Nephron progenitor cell (in vitro differentiated cells): ENCODE measurements around the gene TMEM44.

Experiments used
- DNase-seq: peaks from one replicate; pipeline ENCODE4 v3.0.0; 2021
- H3K27ac Mint-ChIP-seq: 2 replicates; pipeline ENCODE4 v1.8.0; 2021; ENCODE audit warnings: mild to moderate bottlenecking, moderate library complexity, mixed read lengths
- H3K27me3 Mint-ChIP-seq: 2 replicates; pipeline ENCODE4 v1.8.0; 2021; ENCODE audit warnings: mild to moderate bottlenecking, low read depth, mixed read lengths; ENCODE audit not compliant: poor library complexity
- H3K36me3 Mint-ChIP-seq: 2 replicates; pipeline ENCODE4 v1.8.0; 2021; ENCODE audit warnings: low read depth, mixed read lengths
- H3K4me1 Mint-ChIP-seq: 2 replicates; pipeline ENCODE4 v1.8.0; 2021; ENCODE audit warnings: mixed read lengths
- H3K4me3 Mint-ChIP-seq: 2 replicates; pipeline ENCODE4 v1.8.0; 2021; ENCODE audit warnings: mild to moderate bottlenecking, moderate library complexity, mixed read lengths
- H3K9me3 Mint-ChIP-seq: 2 replicates; pipeline ENCODE4 v1.8.0; 2021; ENCODE audit warnings: mild to moderate bottlenecking, moderate library complexity, mixed read lengths
- TF ChIP-seq, protein P1 (sequence below): fragments of 200-600 bp; sonication (generic); IDR thresholded peaks from 2 replicates; pipeline ENCODE4 v1.5.0; 2021; ENCODE audit warnings: antibody characterized with exemption

TMEM44 gene

DNA sequence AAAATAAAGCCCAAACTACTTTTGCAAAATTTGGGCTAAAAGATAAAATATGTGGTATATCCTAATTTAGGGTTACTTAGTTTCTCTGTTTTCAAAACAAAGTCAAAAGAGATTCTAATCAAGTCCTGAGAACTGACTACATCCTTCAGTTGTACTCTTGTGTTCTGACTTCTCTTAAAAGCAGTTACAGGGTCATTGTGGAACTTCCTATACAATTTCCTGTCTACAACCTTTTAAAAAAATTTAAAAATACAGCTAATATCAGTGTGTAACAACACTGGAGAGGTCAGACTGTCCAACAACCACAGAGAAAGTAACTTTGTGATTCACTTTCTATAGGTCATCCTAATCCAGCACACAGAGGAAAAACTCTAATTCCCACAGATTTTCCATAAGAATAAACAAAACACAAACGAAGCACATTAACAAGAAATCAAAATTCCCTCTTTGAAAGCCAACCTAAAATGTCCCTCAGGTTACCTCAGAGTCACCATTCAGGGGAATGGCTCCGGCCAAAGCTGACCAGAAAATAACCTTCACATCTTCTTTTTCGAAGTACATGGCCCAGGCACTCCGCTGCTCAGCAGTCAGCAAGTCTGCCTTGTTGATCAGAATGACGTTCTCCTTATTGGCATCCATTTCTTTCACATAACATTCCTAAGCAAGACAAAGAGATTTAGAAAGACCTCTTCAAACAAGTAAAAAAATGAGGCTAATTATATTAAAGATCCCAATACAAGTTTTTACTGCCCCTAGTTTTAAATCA is 25.4 kb upstream of the TMEM44 start:
- Mint-ChIP-seq H3K27ac (no peak overlapping the region), H3K27me3 (no peaks in the 10 kb centered on the region), H3K4me3 (no peak overlapping the region), H3K36me3 (peaks cover 55% of the 10 kb centered on the region), H3K4me1 (no peaks in the 10 kb centered on the region), H3K9me3 (no peaks in the 10 kb centered on the region)
- DNase-seq = no peak
- TF ChIP-seq, protein P1, sequence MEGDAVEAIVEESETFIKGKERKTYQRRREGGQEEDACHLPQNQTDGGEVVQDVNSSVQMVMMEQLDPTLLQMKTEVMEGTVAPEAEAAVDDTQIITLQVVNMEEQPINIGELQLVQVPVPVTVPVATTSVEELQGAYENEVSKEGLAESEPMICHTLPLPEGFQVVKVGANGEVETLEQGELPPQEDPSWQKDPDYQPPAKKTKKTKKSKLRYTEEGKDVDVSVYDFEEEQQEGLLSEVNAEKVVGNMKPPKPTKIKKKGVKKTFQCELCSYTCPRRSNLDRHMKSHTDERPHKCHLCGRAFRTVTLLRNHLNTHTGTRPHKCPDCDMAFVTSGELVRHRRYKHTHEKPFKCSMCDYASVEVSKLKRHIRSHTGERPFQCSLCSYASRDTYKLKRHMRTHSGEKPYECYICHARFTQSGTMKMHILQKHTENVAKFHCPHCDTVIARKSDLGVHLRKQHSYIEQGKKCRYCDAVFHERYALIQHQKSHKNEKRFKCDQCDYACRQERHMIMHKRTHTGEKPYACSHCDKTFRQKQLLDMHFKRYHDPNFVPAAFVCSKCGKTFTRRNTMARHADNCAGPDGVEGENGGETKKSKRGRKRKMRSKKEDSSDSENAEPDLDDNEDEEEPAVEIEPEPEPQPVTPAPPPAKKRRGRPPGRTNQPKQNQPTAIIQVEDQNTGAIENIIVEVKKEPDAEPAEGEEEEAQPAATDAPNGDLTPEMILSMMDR = no peak

DNA sequence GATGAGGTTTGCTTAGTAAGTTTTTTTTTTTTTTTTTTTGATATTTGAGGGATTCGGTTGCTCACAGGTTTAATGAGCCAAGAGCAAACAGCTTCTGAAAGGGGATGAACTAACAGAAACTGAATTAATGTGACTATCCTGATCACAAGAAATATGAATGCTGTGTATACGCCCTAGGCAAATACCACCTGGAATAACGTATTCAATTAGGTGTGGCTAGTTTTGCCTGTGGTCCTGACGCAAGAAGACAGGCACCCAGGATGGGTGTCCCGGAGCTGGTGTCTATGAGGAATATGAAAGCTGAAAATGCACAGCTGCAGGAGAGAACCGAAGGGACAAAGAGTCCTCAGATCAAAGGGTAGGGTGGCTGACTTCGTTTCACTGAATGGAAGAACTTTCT is 24.2 kb upstream of the TMEM44 start:
- H3K4me3 Mint-ChIP-seq = no peak overlapping the region
- H3K36me3 Mint-ChIP-seq = peaks cover 62% of the 10 kb centered on the region
- TF ChIP-seq, protein P1 = no peak
- DNase-seq = no peak
- no peaks in the 10 kb centered on the region for H3K4me1 Mint-ChIP-seq
- no peak overlapping the region for H3K27ac Mint-ChIP-seq
- no peaks in the 10 kb centered on the region for H3K27me3 Mint-ChIP-seq
- no peaks in the 10 kb centered on the region for H3K9me3 Mint-ChIP-seq

DNA sequence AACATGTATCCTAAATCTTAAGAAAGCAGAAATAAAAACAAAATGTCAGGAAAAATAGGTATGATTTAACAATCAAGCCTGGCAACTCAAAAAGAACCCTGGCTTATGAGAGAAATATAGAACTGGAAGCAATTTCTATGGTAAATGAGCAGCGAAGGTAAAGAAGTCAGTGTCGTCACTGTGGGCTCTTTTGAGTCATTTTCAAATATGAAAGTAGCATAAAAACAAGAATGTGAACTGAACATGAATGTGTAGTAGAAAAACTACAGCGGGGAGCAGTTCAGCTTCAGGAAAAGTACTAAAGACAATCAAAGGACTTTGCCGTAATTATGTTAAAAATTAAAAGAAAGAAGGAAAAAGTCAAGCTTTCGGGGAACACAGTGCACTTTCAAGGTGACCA is 21.2 kb upstream of the TMEM44 start:
- TF ChIP-seq, protein P1 = no peak
- Mint-ChIP-seq H3K36me3 (peaks cover 81% of the 10 kb centered on the region), H3K9me3 (no peaks in the 10 kb centered on the region), H3K4me1 (no peaks in the 10 kb centered on the region), H3K27me3 (no peaks in the 10 kb centered on the region), H3K4me3 (no peak overlapping the region), H3K27ac (peak overlapping the region; percentile 23)
- DNase-seq = no peak

DNA sequence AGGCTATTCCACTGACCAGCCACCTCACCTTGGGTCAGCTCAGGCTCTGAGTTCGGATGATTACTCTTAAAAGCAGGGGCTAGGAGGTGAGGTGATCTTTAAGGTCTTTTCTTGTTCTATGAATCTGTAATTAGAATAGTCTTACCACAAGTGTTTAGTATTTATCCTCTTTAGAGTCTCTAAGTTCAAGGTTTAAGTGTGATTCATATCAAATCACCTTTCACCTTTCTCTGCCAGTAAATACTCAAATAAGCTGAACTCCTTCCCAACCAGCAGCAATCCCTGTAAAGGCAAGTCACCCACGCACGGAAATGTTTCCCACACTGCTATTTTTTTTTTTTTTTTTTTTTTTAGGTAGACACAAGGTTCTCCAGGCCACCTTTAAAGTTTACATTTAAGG is 14.5 kb upstream of the TMEM44 start:
- Mint-ChIP-seq H3K27ac (no peak overlapping the region), H3K9me3 (peaks cover 3% of the 10 kb centered on the region), H3K4me1 (no peaks in the 10 kb centered on the region), H3K36me3 (peaks cover 73% of the 10 kb centered on the region), H3K4me3 (no peak overlapping the region), H3K27me3 (no peaks in the 10 kb centered on the region)
- TF ChIP-seq, protein P1 = no peak
- DNase-seq = no peak

DNA sequence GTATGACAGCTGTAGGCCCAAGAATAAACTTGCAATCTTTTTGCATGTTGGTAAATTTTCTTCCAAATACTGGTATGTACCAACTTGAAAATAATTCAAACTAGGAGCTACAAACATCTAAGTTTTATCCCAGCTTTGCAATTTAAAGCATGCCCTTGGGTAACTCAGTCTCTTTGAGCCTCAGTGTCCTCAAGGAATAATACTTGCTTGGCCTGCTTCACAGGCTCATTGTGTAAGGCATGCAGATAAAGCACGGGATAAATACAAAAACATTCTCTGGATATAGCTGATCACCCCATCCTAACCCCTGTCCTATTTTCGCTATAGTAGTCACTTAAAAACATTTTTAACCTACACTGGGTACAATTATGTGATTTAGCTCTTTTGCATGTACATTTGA is 9.6 kb upstream of the TMEM44 start:
- Mint-ChIP-seq H3K36me3 (peaks cover 68% of the 10 kb centered on the region), H3K27ac (no peak overlapping the region), H3K4me1 (no peaks in the 10 kb centered on the region), H3K27me3 (no peaks in the 10 kb centered on the region), H3K4me3 (no peak overlapping the region), H3K9me3 (peaks cover 3% of the 10 kb centered on the region)
- TF ChIP-seq, protein P1 = no peak
- DNase-seq = no peak

DNA sequence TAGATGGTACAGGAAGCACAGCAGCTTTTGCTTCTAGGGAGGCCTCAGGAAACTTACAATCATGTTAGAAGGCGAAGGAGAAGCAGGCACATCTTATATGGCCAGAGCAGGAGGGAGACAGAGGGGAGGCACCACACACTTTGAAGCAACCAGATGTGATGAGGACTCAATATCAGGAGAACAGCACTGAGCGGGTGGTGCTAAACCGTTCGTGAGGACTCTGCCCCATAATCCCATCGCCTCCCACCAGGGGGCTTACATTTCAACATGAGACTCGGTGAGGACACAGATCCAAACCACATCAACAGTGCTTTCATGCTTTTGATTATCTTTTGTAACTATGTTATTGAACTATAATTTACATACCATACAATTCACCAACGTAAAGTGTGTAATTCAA is 7.6 kb upstream of the TMEM44 start:
- H3K27ac Mint-ChIP-seq = no peak overlapping the region

More for the DNA sequence above, 7.6 kb upstream of the TMEM44 start:
- no peaks in the 10 kb centered on the region for H3K4me1 Mint-ChIP-seq
- TF ChIP-seq, protein P1 = peak; percentile 37
- no peaks in the 10 kb centered on the region for H3K27me3 Mint-ChIP-seq
- DNase-seq = peak; percentile 37
- H3K9me3 Mint-ChIP-seq = peaks cover 3% of the 10 kb centered on the region
- peaks cover 61% of the 10 kb centered on the region for H3K36me3 Mint-ChIP-seq
- no peak overlapping the region for H3K4me3 Mint-ChIP-seq
